ENCODE results near the gene SGMS1.
"Not testable (repeated sequence)": the region's sequence is repeated elsewhere in the genome, so short reads cannot be mapped to it uniquely, and the experiment has no call there.

DNA sequence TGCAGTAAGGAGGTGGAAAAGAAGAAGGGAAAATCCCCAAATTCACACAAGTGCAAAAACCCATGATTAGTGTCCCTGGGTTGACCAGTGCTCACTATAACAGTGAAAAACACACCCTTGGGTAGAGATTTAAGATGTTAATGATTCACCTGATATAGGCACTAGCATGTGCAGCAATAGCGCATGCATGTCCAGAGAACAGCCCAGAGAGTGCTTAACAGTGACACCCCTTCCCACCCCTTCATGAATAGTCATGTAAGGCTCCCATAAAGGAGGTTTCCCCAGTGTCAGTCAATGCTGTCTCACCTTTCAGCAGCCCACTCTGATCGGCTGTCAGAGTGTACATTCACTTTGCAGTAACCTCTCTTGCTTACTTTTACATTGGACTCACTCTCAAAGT, 47.9 kb upstream of the SGMS1 start:
- TF ChIP-seq, protein P1, sequence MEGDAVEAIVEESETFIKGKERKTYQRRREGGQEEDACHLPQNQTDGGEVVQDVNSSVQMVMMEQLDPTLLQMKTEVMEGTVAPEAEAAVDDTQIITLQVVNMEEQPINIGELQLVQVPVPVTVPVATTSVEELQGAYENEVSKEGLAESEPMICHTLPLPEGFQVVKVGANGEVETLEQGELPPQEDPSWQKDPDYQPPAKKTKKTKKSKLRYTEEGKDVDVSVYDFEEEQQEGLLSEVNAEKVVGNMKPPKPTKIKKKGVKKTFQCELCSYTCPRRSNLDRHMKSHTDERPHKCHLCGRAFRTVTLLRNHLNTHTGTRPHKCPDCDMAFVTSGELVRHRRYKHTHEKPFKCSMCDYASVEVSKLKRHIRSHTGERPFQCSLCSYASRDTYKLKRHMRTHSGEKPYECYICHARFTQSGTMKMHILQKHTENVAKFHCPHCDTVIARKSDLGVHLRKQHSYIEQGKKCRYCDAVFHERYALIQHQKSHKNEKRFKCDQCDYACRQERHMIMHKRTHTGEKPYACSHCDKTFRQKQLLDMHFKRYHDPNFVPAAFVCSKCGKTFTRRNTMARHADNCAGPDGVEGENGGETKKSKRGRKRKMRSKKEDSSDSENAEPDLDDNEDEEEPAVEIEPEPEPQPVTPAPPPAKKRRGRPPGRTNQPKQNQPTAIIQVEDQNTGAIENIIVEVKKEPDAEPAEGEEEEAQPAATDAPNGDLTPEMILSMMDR (conservative IDR thresholded peaks at IDR 0.05; ENCODE audit: low read depth in 2 of 2) = not testable (repeated sequence)
- TF ChIP-seq EZH2phosphoT487 (IDR thresholded peaks at IDR 0.05; ENCODE audit: unreplicated experiment); EZH2 (IDR thresholded peaks at IDR 0.05; ENCODE audit: low read depth, unreplicated experiment); POLR2AphosphoS5 (IDR thresholded peaks at IDR 0.05; ENCODE audit: low read depth); CREB1 (CRISPR knock-in tag; IDR thresholded peaks at IDR 0.05; ENCODE audit: low read depth); JUNB (IDR thresholded peaks at IDR 0.05; ENCODE audit: unreplicated experiment): not testable (repeated sequence)
- TF ChIP-seq, protein P2, sequence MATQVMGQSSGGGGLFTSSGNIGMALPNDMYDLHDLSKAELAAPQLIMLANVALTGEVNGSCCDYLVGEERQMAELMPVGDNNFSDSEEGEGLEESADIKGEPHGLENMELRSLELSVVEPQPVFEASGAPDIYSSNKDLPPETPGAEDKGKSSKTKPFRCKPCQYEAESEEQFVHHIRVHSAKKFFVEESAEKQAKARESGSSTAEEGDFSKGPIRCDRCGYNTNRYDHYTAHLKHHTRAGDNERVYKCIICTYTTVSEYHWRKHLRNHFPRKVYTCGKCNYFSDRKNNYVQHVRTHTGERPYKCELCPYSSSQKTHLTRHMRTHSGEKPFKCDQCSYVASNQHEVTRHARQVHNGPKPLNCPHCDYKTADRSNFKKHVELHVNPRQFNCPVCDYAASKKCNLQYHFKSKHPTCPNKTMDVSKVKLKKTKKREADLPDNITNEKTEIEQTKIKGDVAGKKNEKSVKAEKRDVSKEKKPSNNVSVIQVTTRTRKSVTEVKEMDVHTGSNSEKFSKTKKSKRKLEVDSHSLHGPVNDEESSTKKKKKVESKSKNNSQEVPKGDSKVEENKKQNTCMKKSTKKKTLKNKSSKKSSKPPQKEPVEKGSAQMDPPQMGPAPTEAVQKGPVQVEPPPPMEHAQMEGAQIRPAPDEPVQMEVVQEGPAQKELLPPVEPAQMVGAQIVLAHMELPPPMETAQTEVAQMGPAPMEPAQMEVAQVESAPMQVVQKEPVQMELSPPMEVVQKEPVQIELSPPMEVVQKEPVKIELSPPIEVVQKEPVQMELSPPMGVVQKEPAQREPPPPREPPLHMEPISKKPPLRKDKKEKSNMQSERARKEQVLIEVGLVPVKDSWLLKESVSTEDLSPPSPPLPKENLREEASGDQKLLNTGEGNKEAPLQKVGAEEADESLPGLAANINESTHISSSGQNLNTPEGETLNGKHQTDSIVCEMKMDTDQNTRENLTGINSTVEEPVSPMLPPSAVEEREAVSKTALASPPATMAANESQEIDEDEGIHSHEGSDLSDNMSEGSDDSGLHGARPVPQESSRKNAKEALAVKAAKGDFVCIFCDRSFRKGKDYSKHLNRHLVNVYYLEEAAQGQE (IDR thresholded peaks at IDR 0.05; ENCODE audit: unreplicated experiment) = not testable (repeated sequence)
